Amniotic epithelial cell (primary cell): ENCODE measurements around the gene BCL11A.

Experiments
- DNase-seq: peaks from one replicate; pipeline ENCODE4 v3.0.0-alpha.2; 2010; ENCODE audit warnings: low read depth

The BCL11A gene

DNA sequence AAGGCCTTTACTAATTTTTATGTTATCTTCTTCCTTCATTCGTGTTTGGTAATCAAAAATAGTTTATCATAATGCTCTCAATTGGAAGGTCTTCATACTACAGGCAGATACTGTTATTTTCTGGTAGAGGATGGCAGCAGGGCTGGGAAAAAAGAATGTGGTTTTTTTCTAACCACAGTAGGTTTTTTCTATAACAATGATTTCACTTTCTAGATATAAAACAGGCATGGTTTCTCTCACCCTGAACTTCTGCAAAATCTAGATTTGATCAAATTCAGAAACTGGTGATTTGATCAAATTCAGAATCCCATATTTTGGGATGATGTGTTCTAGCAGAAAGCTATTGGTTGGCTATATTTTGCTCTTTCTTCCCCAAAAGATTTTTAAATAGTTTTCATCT lies 27.6 kb downstream of the BCL11A start:
- DNase-seq = no peak

DNA sequence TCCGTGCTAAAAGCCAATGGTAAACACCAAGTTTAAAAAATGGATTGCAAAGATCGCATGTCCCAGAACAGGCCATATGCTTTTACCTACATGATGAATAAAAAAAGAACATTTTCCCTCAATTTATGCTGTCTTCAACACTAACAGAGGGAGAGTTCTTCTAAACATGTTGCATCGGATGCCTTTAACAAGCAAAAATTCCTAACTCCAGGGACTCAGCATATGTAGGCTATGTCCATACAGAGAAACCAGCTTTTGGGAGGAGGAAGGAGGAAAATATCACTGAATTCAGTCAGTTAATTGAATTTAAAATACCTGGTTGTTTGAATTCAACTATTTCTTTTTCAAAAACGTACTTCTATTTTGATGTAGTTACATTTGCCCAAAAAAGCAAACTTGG lies 28.6 kb downstream of the BCL11A start:
- no peak for DNase-seq

- no peak for DNase-seq
Observed at GRCh38 chr2:60523963-60524362, 29.5 kb downstream of the BCL11A start.

DNA sequence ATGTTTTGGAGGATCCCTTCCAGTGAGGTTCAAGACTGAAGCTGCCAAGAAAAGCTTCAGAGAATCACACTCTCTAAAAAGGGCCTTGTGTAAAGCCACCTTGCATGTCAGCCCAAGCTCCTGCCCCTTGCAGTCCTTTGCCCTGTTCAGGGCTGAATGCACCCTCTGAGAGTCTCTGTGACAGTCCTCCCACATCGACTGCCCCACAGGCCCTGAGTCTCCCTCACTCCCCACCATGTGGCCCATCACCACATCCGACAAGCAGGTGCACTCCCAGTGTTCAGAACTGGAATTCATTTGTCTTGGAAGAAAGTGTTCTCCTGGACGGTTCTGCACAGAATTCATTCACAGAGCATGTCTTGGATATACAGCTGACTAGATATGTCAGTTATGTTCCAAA lies 31.0 kb downstream of the BCL11A start:
- DNase-seq = no peak

GRCh38 chr2:60521626-60522025 lies 31.8 kb downstream of the BCL11A start:
- no peak for DNase-seq

DNA sequence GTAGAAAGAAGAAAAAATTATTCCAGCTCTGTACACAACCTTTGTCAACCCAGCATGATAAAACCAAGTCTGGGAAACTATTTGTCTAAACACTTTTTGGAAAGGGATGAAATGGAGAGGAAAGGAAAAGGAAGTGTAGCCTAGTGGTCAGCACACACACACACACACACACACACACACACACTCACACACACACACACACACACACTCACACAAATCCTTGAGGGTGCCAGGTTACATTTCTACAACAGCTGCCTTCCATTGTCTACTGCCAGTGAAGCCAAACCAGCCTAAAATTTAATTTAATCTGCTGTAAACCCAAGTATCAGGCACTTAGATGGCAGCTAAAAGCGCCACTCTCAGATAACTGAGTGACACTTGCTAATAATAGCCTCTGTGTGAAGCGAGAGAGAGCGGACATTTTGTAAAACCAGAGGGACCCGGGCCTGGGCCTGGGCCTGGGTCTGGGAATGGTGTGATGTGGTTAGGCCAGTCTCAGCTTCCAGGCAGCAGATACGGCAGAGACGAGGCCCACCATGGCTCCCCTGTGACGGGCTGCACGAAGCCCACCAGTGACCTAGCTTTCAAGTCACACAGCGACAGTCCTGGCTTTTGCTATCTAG lies 32.4 kb downstream of the BCL11A start:
- DNase-seq = no peak

DNA sequence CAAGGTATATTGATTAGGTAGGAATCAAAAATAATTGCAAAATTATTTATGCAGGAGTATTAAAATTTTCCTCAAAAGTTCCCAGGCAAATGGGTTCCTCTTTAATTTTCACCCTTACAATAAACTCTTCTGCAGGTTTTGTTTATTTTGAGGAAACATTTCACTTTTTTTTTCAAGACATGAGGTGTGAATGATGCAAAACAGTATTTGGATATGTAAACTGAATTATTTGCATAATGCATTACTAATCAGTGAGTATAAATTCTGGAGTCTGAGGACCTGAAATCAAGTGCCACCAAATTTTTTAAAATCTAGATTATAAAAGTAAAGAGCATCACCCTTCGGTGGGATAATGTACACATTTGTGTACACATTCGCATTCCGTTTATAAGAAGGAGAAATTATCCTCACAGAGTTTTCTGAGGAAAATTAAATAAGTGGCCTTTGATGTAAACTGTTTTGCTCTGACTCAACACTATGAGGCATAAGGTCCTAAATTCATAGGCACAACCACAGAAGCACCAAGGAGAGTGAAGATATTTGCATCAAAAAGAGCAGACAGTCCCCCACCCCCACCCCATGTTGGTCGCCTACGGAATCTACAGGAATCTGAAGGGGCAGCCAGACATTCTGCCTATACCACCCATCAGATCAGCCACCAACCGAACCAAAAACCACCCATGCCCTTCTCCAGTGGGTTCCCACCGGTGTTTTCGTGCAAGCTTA lies 33.1 kb downstream of the BCL11A start:
- no peak for DNase-seq

DNA sequence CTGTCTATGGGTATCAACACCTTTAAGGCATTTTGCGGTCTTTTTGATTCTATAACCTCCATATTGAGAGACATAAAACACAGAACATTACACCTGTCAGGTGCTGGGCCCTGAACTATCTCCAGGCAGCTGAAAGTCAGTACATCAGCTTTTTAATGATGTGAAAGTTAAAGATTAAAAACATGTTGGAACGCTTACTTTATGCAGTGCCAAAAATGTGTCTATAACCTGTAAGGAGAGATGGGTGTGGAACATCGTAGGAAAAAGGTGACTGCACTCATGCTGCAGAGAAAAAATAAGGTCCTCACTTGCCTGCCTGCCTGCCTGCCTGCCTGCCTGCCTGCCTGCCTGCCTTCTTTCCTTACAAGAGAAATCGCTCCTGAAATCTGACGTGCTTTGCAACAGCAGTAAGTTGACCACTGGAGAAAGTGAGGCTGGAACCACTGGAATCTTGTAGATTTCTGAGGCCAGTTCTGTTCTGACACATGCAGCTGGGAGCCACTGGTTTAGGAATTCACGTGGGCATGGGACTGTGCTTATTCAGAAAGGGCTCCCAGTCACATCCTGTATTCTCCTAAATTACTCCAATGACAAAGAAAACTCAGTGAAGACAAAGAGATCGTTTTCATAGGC lies 34.1 kb downstream of the BCL11A start:
- no peak for DNase-seq

- DNase-seq = no peak
Observed at GRCh38 chr2:60518567-60518966, 34.9 kb downstream of the BCL11A start.

DNA sequence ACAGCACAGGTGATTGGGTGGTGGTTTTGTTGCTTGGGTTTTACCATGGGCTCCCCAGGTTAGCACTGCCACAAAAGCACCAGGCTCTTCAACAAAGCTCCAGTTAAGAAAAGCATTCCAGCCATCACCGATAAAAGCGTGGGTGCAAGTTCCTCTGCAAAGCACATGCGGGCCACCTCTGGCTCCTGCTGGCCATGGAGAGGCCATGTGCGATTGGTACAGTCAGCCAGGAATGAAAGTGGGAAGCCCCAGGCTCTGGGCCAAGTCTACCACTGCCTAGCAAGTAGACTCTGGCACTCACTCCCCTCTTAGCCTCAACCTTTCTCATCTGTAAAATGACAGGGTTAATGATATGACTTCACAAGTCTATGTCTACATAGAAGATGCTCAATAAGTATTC lies 36.0 kb downstream of the BCL11A start:
- no peak for DNase-seq

DNA sequence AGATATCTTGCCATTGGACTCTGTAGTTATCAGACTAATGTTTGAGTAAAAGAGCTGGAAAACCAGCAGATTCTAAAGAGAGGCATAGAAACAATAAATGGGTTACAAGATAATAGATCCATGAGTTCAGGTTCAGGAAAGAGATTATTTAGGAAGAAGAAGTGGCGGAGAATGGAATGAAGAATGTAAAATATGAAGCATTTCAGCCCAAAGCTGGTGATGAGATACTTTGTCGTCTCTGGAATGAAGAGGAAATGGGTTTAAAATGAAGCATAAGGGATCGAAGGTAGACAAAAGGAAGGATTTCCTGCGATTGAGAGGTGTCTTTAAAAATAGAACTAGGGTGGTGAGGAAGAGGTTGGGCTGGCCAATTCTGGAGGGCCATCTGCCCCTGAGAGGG lies 36.6 kb downstream of the BCL11A start:
- DNase-seq = no peak

- peak; percentile 86 for DNase-seq
Observed at GRCh38 chr2:60516383-60516811, 37.1 kb downstream of the BCL11A start.

- DNase-seq = peak; percentile 84
Observed at GRCh38 chr2:60515721-60516226, 37.7 kb downstream of the BCL11A start.

DNA sequence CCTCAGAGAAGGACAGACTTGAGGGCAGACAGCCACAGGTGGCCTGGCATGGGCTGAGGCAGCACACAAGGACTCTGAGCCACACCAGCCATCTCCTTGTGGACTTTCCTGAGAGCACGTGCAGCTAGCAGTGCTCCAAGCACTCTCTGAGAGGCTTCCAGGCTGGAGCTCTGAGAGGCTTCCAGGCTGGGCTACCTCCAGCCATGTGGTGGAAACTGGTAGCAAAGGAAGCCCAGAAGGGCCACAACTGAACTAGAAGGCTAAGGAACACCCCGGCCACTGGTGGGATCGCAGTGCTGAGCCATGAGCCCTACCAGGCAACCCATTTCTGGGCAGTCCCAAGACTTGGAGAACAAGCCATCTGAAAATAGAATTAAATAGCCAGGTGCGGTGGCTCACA lies 39.5 kb downstream of the BCL11A start:
- no peak for DNase-seq

GRCh38 chr2:60513191-60513590 lies 40.3 kb downstream of the BCL11A start:
- DNase-seq = no peak

DNA sequence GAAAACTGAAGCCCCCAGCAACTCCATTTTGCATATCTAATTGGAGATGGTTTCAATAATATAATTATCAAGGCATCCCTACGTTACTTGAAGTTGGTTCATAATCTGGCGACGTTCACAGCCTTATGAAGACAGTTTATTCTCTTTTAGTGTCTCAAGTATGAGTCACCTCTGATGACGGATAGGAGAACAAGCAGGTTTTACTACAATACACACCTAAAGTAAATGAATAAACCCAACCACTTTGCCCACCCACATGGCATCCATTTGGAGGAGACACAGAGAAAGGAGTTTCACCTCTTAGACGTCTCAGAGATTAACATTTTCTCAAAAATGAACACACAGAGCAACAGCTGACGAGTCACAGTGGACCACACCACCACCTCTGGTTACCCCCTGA lies 40.8 kb downstream of the BCL11A start:
- DNase-seq = no peak

DNA sequence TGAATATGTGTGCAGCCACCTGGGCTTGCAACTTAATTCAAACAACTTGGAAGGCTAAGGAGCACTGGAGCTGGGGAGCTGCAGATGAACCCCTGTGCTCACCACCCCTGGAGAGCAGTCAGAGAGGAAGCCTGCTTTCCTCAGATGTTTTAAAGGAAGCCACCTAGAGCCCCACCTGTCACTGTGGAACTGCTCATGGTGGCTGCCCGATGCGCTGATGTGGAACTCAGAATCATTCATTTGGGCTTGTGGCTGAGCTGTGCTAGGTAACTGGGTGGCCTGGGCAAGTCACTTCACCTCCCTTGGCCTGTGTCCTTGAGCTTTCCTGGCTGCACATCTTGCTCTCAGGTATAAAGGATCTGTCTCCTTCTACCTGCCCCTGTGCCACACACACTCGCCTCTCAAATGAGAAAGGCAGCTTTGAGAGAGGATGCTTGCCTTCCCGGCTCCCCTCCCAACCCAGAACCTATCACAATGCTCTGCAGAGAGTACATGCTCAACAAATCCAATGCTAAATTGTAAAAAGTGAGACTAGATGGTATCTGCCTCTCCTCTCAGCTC lies 41.3 kb downstream of the BCL11A start:
- no peak for DNase-seq

- DNase-seq = no peak
Observed at GRCh38 chr2:60510713-60511112, 42.7 kb downstream of the BCL11A start.

DNA sequence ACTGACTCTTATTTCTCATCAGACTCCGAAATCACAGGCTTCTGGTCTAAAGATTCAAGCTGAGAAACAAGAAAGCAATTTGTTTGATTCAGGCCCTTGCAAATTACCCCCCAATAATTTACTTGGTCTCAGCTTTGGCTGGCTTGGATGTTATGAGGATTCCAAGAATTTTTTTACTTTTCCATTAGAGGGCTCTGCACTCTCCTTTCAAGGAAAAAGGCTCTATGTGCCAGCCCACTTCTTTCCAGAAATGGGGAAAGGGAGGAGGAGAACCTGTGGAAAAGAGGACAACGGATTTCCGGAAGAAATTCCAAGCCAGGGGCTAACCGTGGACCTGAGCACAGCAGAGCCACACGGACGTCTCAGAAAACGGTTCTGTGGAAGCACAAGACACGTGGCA lies 44.4 kb downstream of the BCL11A start:
- DNase-seq = no peak

DNA sequence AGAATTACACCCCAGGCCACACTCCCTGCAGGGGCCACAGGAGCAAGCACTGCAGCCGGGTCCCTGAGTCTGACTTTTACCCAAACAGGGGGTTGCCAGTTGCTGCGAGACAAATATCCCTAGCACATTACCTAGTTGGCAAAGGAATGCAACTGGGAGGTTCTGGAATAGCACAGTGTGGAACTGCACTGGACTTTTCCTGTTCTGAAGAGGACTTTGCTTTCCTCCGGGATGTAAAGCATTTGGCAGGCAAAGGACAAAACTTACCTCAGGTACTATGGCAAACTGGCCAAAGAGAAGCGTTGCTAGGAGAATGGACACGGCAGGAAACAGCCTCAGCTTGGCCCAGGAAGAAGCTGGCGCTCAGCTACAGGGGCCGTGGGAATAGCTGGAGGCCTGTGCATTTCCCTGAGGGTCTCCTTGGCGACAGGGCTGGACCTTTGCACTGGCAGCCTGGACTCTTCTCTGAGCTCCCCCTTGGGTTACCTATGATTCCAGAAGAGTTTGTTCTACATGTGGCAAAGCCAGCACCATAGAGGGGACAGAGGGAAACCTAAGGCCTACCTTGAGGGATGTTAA lies 45.0 kb downstream of the BCL11A start:
- no peak for DNase-seq

DNA sequence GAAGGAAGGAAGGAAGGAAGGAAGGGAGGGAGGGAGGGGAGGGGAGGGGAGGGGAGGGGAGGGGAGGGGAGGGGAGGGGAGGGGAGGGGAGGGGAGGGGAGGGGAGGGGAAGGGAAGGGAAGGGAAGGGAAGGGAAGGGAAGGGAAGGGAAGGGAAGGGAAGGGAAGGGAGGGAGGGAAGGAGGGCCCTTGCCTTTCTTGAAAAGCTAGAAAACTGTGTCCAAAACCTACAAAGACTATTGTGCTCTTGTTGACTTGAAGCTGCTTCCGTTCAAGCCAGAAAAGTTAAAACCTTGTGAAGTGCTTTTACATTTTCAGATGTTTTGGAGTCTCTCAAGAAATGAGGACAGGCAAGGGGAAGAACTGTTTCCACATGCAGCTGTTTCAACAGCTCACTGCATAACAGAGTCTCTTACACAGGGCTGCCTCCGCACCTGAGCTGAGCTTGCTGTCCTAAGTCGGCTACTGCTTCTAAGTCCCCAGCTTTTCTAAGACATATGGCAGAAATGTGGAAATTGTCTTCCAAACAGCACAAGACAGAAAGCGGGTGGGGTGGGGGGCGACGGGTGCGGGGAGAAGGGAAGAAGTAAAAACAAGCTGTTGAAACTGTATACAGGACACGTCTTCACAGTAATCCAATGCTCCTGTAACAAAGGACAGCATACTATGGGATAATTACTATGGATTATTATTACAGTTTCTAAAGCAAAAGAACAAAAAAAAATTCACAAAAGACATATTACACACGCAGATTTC lies 46.1 kb downstream of the BCL11A start:
- DNase-seq = no peak

GRCh38 chr2:60505880-60506260 lies 47.6 kb downstream of the BCL11A start:
- DNase-seq = no peak
